ENCODE results near the gene TRIM28. TPM values are rescaled to one million over a fixed set of nuclear protein-coding genes. Genes with fewer than 3 reads are reported as not detected.

TRIM28 gene
- total RNA-seq, 1 experiment from 2014 or later = 1,221 TPM

- peak overlapping the region; percentile 94 for H3K4me3 Mint-ChIP-seq
- H3K27me3 Mint-ChIP-seq (ENCODE audit: low read depth) = peaks cover 18% of the 10 kb centered on the region
- H3K9me3 Mint-ChIP-seq = no peaks in the 10 kb centered on the region
- peaks cover 35% of the 10 kb centered on the region for H3K4me1 Mint-ChIP-seq
- TF ChIP-seq SMAD4 (CRISPR knock-in tag; IDR thresholded peaks at IDR 0.05) (no peak), TEAD4 (CRISPR knock-in tag; IDR thresholded peaks at IDR 0.05) (no peak), MYBL2 (CRISPR knock-in tag; IDR thresholded peaks at IDR 0.05) (no peak), ESRRA (CRISPR knock-in tag; IDR thresholded peaks at IDR 0.05; ENCODE audit: borderline replicate concordance) (no peak), MAX (CRISPR knock-in tag; IDR thresholded peaks at IDR 0.05) (no peak), OVOL2 (CRISPR knock-in tag; IDR thresholded peaks at IDR 0.05; ENCODE audit: borderline replicate concordance) (no peak), E2F5 (CRISPR knock-in tag; IDR thresholded peaks at IDR 0.05) (no peak), GABPB1 (CRISPR knock-in tag; IDR thresholded peaks at IDR 0.05) (no peak), HMGXB4 (CRISPR knock-in tag; IDR thresholded peaks at IDR 0.05) (no peak), IRF2 (CRISPR knock-in tag; IDR thresholded peaks at IDR 0.05; ENCODE audit: borderline replicate concordance, low read depth) (no peak), PRRX2 (CRISPR knock-in tag; IDR thresholded peaks at IDR 0.05) (no peak), ELF4 (CRISPR knock-in tag; IDR thresholded peaks at IDR 0.05; ENCODE audit: low read depth) (no peak), E2F1 (CRISPR knock-in tag; IDR thresholded peaks at IDR 0.05) (no peak), USF1 (CRISPR knock-in tag; IDR thresholded peaks at IDR 0.05) (no peak), CDX4 (CRISPR knock-in tag; IDR thresholded peaks at IDR 0.05; ENCODE audit: borderline replicate concordance) (no peak), ZNF263 (CRISPR knock-in tag; IDR thresholded peaks at IDR 0.05; ENCODE audit: low read depth) (no peak), ZBTB21 (CRISPR knock-in tag; IDR thresholded peaks at IDR 0.05; ENCODE audit: borderline replicate concordance) (no peak), NR2C2 (CRISPR knock-in tag; IDR thresholded peaks at IDR 0.05) (no peak), ERG (CRISPR knock-in tag; IDR thresholded peaks at IDR 0.05) (no peak), ZSCAN18 (CRISPR knock-in tag; IDR thresholded peaks at IDR 0.05) (no peak)
- ChIA-PET POLR2A (interaction anchor here (0.6 to 3.8 kb wide), 5 partner anchors 12 to 45 kb away, joined by 3 to 34 read pairs (median 7); partner anchors contain the start of genes TRIM28 and ZBTB45), CTCF (interaction anchor here (1.2 to 3.4 kb wide), 3 partner anchors 12 to 42 kb away, joined by 6 to 28 read pairs (median 10); partner anchors contain the start of gene TRIM28)
- DNase-seq (ENCODE audit: low spot score) = no peak
- peak overlapping the region; percentile 89 for H3K27ac Mint-ChIP-seq
- H3K36me3 Mint-ChIP-seq = peaks cover 34% of the 10 kb centered on the region
- ATAC-seq = no peak
Measured at GRCh38 chr19:58555920-58556621, 12.2 kb downstream of the TRIM28 start.
